Sciatic nerve (tissue), 2 donors: ENCODE measurements around the gene NUP153. TPM values are rescaled to one million over a fixed set of nuclear protein-coding genes. Genes with fewer than 3 reads are reported as not detected.
A peak's percentile ranks its signal among the peaks of the same experiment; 100 is the strongest.
"Not testable (repeated sequence)": the region's sequence is repeated elsewhere in the genome, so short reads cannot be mapped to it uniquely, and the experiment has no call there.

Experiments used
- ATAC-seq: fragments of 200-7000 bp; cut with Tn5 transposase; one replicate; pipeline ENCODE4 v1.9.1; 2020; ENCODE audit warnings: mild to moderate bottlenecking, moderate library complexity
- DNase-seq: peaks from one replicate; pipeline ENCODE4 v3.0.0-alpha.2; 2020; ENCODE audit warnings: low spot score
- intact Hi-C: fragments of 100-400 bp; cut with DNase I; formaldehyde crosslinking; loops from one replicate; pipeline ENCODE4 v1.14.2; 2022
- total RNA-seq: library from RNA; stranded (reverse); fragmentation: NEBNext Ultra II Directional; extraction: Animal tissue kit (Norgen Biotek cat#: 25700); gene quantifications from one replicate; pipeline ENCODE4 v1.2.1, GENCODE V29; 2021
- donor health status: DM: no; HTN: no; CAD: no.
- donor health status: DM: no; HTN: no; CAD: no.

Gene NUP153
- total RNA-seq, 1 donor from 2014 or later = 41.0 TPM

DNA sequence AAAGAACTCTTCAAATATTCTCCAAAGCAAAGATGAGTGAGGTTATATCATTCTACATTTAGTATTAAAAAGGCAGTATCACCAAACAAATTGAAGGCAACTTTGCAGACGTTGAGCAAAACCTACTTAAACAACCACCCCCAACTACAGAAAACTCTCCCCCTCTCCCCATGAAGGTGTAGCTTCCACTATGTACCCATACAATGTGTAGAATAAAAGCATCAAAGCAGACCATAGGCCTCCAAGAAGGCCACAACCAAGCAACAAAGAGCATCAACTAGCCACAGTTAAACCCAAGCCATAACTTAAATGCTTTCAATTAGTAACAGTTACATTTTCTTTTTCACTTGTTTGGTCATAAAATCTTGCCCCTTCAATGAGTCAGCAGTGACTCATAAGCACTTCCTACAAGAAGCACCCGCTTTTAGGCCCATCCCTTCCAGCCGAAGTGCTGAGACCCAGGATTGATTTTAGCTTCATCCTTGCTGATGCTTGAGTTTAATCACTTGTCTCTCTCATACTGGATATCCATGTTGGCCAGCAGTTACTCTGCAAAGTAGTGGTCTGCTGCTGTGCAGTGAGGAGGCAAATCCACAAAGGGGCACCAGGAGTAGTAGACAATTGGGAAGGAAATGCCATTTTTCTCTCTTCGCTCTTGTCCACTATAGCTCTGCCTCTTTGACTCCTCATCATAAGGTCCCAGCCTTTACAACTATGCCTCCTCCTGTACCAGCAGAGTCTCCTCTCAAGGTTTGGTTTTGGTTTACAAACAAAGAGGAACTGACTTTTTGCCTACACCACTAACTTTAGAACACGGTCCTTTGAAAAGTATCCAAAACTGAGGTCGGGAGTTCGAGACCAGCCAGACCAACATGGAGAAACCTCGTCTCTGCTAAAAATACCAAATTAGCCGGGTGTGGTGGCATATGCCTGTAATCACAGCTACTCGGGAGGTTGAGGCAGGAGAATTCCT lies 8.4 kb upstream of the NUP153 start:
- intact Hi-C loops = no loop called here
- ATAC-seq (no peak), DNase-seq (no peak)

DNA sequence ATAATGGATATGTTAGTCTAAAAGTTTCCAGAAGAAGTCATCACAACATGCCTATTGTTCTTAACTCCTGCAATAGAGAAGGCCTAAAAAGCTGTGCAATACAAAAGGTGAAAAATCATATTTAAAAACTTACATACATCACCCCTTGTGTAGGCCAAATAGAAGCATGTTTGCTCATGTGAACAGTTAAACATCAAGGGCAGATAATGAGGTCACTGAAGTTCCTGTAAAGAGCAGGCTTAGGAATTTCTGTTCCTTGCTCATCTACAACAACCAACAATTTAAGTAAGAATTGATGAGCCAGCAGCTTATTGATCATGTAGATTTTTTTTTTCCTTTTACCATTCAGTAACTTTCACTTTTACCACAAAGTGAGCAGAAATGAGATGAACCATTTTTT lies 7.5 kb upstream of the NUP153 start:
- intact Hi-C loops = no loop called here
- DNase-seq (no peak), ATAC-seq (no peak)

DNA sequence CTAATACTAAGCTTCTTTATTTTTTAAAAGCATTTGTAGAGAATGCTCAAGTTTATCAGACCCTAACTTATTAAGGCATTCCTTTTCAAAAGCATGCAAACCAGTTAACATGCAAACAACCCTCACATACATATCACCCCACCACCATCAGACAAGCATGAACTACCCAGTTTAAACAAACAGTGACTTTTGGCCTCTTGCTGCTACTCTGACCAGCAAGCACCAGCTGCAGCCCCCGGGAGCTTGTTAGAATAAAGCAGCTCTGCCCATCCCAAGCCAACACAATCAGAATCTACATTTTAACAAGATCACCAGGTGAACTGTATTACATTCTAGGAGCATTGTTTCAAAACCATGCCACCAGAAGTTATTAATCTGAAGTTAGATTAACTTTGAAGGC lies 5.9 kb upstream of the NUP153 start:
- intact Hi-C loops = no loop called here
- no peak for ATAC-seq
- DNase-seq = no peak

DNA sequence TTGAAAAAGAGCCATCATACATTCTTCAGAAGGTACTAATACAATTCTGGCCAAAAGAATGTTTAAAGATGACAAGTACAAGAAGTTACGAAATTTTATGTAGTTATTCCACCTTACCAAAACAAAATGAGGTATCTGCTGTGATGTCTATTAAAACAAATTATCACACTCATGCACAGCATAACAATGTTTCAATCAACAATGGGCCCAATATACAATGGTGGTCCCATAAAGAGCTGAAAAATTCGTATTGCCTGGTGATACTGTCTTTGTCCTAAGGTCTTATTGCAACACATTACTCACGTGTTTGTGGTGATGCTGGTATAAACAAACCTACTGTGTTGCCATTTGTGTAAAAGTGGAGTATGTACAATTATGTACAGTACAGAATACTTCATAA lies 3.6 kb upstream of the NUP153 start:
- ATAC-seq = no peak
- intact Hi-C loops = no loop called here
- DNase-seq = no peak

DNA sequence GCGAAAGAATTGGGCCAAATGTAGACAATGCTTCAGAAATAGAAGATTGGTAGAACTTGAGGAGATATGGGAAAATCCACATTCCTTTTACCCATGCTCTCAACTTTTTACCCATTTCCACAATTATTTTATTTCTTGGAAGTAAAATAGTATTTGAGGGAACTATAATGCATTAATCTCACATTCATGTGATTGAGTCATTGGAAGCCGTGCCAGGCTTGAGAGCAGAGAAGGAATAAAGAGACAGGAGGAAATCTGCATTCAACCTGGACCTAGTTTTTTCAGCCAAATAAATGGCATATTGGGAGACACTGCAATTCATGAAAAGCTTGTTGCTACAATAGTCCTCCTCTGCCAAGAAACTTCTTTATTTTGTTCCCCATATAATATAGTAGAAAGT lies 2.8 kb upstream of the NUP153 start:
- no peak for ATAC-seq
- DNase-seq = no peak
- intact Hi-C loops = no loop called here

DNA sequence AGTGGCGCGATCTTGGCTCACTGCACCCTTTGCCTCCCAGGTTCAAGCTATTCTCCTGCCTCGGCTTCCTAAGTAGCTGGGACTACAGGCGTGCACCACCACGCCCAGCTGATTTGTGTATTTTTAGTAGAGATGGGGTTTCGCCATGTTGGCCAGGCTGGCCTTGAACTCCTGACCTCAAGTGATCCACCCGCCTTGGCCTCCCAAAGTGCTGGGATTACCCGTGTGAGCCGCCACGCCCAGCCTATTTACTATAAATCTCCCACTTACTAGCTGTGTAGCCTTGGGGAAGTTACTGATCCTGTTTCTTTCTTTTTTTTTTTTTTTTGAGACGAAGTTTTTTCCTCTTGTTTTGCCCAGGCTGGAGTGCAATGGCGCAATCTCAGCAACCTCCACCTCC lies 1.3 kb upstream of the NUP153 start:
- intact Hi-C loops, ATAC-seq: not testable (repeated sequence)

DNA sequence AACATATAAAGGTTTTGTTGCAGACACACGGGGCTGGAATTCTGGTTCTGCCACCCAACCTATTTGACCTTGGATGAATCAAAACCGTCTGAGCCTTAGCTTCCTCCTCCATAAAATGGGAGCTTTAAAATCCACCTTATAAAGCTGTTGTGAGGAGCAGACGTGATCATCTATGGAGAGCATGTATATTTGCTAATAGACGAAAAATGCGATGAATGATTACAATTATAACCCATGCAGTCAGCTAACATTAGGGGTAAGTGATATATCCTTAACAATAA lies 586 bp upstream of the NUP153 start:
- intact Hi-C loops = no loop called here

More for the DNA sequence above, 1.3 kb upstream of the NUP153 start:
- DNase-seq = not testable (repeated sequence)

DNA sequence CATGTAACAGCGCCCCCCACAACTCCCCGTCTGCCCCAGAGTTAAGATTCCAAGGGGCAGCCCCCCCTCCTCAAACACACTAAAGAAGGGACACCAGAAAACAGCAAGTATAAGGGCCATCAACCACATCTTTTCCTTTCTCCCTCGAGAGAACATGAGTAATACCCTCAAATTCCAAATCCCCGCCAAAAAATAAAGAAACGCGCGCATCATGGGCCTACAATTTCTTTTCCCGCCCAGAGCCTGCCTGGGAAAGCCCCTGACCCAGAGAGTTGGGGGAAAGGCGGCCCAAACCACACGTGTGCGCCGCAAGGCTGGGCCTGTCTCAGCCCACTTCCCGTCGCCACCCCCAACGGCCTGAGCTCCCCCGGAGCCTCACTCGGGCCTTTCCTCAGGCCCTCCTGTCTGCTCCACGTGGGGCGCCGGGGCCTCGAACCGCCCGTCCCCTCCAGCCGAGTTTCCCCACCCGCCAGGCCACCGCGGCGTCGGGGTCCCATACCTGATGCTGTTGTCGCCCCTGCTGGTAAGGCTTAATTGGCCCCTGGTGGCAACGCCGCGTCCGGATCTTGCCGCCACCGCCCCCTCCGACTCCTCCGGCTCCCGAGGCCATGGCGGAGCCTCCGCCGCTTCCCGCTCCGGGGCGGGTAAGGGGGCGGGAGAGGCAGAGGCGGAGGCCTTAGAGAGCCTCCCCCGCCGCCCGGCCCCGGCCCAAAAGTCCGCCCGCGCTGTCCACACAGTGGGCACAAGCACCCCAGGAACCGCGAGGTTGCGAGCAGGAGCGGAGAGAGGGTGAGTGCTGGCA lies 746 bp downstream of the NUP153 start:
- intact Hi-C loops = no loop called here
- DNase-seq = peak; percentile 80
- ATAC-seq = peak; percentile 79

More for the DNA sequence above, 586 bp upstream of the NUP153 start:
- DNase-seq (no peak), ATAC-seq (no peak)

DNA sequence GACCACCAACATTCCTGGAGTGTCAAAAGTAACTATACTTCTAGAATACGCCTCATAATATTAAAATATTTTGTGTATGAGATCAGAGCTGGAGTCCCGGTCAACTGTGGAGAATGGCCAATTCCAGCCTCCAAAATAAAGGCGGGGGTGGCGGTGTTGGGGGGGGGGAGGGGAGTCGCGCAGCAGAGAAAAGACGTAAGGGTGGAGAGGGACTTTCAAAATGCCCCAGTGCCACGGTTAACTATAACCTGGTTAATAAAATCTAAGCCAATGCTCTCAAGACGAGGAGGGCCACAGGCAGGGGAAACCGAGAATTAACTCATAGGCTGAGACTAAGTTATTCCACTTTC lies 1.3 kb downstream of the NUP153 start:
- ATAC-seq = peak; percentile 58
- intact Hi-C loops = no loop called here
- DNase-seq = no peak

DNA sequence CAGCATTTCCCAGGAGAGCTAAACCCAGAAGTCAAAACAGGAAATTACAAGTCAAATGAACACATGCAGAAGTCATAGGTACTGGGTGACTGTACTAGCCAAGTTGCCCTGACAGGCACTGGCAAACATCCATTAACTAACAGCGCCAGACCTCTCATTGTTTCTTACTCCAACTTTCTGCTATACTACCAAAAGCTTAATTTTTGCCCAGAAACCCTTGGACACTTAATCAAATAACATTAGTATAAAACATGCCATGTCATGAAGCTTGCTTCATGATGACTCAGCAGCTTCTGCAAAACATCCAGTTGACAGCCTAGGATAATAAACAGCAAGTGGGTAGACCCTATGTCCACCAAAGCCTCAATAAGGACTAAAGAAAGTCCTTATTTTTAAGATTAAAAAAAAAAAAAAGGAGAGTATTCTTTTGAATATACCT lies 3.5 kb downstream of the NUP153 start:
- intact Hi-C loops = no loop called here
- ATAC-seq (no peak), DNase-seq (no peak)

DNA sequence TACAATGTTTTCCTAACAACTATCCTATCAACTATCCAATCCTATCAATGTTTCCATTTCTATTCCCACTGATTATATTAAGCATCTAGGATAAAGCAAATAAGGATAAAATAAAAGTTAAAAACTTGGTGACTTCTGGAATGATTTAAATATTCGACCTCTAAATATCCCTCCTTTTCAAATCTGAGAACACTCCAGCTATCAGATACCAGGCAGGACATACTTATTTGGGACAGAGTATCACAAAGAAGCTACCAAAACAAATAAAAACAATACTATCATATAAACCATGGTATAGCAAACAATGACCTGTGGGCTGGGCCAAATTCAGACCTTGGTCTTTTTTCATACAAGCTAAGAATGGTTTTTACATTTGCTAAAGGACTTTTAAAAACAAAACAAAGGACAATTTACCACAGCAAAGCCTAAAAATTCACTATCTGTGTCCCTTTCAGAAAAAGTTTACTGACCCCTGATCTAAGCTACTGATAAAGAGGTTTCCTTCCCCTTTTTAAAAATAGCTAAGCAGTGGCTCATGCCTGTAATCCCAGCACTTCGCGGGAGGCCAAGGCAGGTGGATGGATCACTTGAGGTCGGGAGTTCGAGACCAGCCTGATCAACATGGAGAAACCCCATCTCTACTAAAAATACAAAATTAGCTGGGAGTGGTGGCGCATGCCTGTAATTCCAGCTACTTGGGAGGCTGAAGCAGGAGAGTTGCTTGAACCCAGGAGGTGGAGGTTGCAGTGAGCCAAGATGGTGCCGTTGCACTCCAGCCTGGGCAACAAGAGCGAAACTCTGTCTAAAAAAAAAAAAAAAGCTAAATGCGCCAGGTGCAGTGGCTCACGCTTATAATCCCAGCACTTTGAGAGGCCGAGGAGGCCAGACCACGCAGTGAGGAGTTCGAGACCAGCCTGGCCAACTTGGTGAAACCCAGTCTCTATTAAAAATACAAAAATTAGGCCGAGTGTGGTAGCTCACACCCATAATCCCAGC lies 6.0 kb downstream of the NUP153 start:
- DNase-seq = no peak
- intact Hi-C loops = no loop called here
- ATAC-seq = no peak

DNA sequence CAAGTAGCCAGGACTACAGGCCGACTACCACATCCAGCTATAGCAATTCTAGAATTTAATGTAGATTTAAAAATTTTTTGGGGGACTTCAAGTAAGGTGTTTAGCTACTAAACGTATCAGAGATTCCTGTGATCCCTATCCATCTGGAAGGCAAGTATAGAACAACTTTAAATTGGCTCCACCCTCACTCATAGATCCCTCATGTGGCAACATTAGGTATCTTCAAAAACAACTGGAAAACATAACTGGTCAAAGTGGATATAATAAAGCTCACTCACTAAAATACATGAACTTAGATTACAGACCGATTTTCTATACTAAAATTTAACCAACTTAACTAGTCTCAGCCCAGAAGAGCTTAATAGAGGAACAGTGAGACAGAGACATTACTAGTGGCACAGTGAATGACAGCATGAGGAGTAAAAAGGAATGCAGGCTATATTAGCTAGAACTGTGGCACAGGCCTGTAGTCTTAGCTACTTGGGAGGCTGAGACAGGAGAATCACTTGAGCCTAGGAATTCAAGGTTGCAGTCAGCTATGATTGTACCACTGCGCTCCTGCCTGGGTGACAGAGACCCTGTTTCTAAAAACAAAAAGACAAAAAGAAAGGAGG lies 14.7 kb downstream of the NUP153 start:
- no peak for DNase-seq
- intact Hi-C loops = no loop called here
- no peak for ATAC-seq

DNA sequence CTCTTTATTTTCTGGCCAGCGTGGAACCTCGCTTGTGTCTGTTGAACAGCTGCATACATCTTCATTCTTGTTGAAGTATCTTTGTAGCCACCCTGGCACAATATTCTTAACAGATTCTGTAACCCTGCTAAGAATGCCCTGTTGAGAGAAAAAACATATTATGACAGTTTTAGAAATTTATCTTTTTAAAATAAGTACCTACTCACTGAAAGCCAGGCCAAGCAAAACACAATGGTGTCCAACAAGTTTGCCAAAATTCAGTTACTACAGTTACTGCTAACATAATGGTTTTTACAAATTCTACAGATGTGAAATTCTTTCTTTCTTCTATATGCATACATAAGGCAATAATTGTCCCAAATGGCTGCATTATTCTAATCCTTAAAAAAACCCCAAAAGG lies 18.2 kb downstream of the NUP153 start:
- ATAC-seq (no peak), DNase-seq (no peak)
- intact Hi-C loops = no loop called here

DNA sequence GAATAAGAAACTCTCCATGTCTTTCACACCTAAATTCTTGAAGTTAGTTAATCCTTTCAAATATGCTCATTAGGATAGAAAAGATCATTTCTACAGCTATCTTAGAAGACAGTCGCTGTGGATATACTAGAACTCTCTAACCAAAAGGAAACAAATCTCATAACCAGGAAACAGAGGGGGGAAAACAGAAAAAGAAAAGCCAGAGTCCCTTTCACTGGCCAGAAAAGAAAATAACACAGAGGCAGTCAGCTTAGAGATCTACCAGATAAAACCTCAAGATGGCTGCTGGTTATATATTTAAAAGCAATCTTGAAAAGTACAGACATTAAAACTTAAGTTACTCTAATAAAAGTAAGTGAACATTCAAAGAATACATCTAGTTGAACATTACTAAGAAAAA lies 19.6 kb downstream of the NUP153 start:
- DNase-seq = no peak
- ATAC-seq = no peak
- intact Hi-C loops = no loop called here

DNA sequence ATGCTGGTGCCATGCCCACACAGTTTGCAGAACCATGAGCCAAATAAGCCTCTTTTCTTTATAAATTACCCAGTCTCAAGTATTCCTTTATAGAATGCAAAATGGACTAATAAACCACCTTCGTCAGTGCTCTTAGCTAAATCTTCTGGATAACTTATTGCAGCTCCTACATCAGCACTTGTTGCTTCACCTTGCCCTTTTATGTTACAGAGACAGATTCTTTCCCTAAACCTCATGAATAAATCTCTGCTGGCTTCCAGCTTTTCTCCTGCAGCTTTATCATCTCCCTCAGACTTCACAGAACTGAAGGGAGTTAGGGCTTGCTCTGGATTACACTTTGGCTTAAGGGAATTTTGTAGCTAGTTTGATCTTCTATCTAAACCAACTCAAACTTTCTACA lies 22.6 kb downstream of the NUP153 start:
- intact Hi-C loops = no loop called here
- DNase-seq (no peak), ATAC-seq (no peak)

DNA sequence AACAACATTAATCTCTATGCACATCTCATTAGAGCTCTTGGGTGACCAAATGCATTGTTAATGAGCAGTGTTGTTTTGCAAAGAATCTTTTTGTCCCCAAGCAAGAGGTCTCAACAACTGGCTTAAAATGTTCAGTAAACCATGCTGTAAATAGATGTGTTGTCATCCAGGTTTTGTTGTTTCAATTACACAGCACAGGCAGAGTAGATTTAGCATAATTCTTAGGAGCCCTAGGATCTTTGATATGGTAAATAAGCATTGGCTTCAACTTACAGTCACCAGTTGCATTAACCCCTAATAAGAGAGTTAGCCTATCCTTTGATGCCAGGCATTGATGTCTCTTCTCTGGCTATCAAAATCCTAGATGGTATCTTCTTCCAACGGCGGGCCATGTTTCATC lies 23.3 kb downstream of the NUP153 start:
- intact Hi-C loops = no loop called here
- ATAC-seq = no peak
- no peak for DNase-seq

DNA sequence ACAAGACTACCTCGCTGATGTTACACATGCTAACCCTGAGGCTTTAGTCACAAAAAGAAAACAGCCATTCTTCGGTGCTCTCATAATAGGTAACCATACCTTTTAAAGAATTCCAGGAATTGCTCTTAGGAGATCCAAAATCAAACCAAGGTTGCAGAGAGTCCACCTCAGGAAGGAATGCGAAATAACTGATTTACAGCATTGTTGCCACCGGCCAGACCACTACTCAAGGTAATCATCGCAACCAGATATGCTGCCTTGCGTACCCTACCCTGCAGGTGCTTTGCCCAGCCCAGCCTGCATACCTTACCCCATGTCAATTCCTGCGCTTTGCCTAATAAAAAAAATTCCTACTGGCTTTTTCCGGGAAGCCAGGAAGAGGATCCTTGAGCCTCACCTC lies 27.0 kb downstream of the NUP153 start:
- no peak for ATAC-seq
- no peak for DNase-seq
- intact Hi-C loops = no loop called here

DNA sequence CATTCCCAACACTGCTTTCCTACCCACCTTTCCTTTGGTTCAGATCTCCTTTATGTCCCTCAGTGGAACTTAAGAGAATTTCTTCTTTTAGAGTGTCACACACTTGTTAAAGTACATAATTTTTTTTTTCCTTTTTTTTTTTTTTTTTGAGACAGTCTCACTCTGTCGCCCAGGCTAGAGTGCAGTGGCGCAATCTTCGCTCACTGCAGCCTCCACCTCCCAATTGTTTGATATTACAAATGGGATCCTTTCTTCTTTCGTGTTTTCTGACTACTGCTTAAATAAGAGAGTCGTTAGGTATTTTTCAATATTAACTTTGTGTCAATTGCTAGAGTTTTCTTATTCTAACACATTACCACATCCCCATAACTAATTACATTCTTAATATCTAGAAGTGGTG lies 29.1 kb downstream of the NUP153 start:
- intact Hi-C loops = no loop called here
- no peak for DNase-seq
- no peak for ATAC-seq
